Kasumi-1 (cell line): Measurements from ENCODE around the gene PEPD.

Experiments
- DNase-seq, 2 experiments: peaks; one replicate each; lab custom pipeline; 2025; lab: John Stamatoyannopoulos, UW

The PEPD gene

DNA sequence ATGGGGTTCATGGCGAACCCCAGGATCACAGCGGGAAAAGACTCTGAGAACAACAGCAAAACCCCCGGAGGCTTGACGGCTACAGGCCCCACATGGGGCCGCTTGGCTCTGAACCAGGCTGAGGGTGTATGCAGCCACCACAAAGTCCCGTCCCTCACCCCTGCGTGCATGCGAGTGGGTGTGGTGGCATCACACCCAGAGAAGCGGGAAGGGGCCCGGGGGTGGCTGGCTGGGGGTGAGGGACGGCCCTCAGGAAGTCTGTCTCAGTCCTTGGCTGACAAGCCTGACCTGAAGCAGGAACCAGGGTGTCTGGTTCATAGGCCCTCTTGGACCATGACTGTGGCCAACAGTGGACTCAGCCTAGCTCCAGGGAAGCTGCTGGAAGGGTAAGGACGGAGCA, 113.9 kb downstream of the PEPD start:
- DNase-seq, result no peak

DNA sequence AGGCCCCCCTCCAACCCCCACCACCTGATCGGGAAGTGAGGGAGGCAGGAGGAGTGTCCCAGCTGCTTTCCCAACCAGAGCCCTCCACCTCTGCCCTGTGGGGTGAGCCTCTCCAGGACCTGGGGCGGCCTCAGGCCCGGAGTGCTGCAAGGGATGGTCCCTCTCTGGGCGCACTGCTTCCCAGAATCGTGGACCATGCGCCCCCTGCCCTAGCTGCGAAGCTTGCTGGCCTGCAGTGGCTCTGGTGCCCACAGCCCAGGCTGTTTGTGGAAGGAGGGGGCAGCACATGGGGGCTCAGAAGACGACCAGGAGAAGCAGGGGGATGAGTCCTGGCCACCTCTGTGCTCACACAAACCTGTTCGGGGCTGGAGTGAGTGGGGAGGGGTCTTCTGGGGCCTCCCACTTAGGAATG, 114.4 kb downstream of the PEPD start:
- no peak for DNase-seq

DNA sequence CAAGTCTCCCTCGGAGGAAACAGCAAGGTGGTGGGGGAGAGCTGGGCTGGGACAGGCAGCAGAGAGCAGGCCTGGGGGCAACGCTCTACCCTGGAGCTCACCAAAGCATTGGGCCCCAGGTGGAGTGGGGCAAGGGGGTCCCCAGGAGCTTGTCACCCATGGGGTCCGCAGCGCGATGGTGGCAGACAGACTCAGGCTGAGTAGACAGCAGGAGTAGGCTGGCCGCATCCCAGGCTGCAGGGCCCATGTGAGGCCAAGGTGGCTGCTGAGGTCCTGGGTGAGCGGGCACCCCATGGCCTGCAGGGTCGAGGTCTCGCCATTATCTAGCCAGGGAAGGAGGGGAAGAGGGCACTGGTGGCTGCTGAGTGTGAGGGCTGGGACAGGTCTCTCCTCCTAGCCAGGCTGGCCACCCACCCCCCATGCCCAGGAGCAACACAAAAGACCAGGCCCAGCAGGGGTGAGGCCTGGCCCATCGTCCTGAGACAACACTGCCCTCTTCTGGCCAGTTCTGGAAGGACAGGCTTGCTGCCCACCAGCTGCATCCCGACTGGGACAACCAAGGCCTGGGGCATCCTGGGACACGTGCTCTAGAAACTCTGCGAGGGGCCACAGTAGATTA, 115.0 kb downstream of the PEPD start:
- peak; percentile 44 to 54 for DNase-seq

DNA sequence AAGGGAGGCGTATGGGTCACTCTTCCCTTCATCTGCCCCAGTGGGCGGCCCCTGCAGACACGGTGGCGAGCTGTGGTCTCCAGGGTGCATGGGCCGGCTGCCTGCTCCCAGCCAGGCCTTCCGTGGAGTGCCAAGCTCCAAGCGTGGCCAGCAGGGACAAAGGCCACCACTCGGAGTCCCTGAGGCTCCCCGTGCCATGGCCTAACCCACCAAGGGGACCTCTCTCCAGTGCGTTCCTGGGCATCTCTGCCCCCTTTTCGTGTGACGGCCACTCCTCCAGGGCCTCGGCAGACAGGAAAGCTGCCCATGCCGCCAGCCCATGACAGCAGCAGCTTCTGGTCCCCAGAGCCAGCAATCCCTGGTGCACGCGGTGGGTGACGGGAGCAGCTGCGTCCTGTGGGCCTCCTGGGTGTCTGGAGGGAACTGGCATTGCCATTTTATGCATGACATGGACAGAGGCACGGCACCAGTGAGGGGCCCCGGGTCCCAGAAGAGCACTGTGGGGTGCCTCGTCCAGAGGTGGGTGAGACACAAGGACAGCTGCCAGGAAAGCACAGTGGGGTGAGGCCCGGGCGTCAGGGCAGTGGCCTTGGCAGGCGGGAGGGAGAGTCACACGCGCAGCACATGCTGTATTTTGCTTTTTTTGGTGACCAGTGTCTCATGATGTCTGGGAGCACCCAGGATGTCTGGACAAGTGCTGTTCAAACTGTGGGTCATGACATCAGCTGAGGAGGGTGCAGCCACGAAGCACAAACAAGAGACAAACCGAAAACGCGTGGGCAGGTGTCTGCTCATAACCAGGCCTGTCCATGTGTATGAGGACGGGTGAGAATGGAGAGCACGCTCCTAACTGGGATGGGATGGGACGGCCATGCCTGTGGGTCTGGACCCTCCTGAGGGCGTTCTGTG, 115.8 kb downstream of the PEPD start:
- DNase-seq, result no peak

DNA sequence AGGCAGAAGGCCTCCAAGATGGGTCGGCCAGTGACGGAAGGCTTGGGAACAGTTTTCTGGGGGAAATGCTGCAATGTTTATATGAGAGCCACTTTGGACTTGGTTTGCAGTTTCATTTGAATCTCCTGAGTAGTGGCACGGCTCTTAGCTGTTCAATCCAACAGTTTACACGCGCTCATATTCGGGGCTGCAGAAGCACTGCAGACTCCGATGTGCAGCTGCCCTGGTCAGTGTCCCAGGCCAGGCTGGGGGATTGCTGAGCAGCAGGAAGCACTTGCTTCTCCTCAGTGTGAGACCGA, 116.4 kb downstream of the PEPD start:
- DNase-seq, result no peak

DNA sequence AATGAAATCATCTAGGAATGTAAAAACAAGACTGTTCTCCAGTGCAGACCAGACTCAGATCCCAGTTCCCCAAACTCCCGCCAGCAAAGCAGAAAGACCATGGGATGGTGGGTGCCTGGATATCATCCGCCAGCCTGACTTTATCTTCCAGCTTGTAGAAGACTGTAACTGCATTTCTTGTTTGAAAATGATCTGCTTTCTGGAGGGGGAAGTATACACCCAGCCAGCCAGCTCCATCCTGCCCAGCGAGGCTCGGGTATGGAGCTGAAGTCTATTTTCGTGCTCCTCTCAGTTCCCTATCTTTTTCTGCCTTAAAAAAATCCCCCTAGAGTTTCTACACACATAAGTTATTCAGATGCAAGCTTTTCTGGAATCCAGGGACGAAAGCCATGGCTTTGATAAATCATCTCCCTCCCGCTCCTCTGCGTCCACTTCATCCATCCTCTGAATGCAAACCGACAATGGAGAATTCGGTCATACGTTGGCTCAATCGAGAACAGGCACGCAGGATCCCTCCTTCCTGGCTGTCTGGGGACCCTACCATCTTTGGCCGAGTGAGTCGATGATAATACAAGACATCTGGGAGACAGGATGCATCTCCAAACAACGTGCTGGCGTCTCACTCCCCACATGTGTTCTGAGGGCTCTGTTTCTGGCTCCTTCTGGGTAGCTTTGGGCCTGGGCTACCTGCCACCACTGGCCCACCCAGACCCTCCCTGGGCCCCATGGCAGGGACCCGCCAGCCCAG, 116.9 kb downstream of the PEPD start:
- no peak for DNase-seq

DNA sequence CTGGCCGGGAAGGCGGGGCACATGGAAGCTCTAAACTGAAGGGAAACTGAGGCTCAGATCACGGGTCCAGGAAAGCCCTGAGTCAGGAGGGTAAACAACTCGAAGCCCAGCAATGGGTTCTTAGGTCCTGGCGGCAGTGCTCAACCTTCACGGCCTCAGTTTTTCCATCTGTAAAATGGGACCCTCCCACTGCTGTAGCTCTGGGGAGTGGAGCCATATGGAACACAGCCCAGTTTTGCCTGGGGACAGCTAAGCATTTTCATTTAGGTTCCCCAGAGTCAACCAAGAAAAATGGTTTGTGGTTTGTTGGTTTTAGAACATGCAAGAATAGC, 117.7 kb downstream of the PEPD start:
- DNase-seq, result no peak

DNA sequence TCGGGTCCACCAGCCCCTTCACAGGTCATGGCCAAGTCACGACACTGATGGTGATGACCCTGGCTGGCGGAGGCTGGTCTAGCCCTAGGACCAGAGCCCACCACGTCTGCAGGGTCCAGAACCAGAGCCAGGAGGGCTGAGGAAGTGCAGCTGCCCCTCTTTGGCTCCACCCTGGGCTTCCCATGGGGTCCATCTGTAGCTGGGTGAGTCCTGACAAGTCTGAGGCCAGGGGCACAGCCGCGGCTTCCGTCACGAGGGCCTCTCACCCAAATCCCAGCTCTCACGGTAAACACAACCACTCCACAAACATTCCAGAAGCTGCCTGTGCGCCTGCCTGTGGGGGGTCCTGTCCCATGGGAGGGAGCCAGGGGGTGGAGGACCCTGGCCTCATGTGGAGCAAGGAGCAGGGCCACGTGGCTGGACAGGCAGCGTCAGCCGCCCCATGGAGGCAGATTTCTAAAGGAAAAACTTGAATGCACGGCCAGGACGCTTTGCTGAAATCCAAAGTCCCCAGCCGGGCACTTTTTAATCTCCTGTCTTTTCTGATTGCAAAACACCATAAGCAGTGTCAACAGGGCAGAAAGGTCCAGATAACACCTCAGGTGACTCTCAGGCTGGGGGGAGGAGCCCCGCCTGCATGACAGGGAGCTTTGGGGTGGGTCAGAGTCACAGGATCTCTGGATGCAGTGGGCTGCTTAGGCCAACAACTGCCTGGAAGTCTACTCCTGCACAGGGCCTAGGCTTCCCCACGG, 118.2 kb downstream of the PEPD start:
- no peak for DNase-seq

DNA sequence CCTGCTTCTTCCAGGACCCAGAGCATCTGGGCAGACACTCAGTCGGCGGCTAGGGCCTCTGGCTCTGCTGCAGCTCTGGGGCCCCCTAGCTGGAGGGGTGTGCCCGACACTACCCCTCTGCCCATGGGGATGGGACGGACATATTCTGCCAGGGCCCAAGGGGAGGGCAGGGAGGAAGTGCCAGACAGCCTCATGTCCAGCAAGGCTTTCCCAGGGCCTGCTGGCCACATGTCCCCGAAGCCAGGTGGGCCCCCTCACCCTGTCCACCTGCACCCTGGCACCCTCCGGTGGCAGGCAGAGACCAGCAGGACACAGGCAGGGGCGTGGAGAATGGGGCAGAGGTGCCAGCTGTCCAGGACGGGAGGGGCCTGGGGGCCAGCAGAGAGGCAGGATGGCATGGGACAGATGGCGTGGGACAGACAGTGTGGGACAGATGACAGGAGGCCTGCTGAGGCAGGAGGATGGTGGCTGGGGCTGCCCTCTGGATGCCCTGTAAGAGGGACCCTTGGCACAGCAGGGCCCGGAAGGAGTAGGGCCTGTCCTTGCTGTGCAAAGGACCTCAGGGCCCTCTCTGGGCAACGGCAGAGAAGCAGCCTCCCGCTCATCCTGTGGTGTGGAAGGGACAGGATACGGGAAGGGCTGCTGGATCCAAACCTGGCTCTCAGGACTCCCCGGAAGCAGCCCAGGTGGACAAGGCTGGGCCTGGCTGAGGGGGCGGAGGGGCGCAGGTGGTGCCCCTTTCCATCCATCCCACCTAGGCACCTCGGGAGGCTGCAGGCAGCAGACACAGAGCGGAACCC, 119.0 kb downstream of the PEPD start:
- DNase-seq, result no peak

DNA sequence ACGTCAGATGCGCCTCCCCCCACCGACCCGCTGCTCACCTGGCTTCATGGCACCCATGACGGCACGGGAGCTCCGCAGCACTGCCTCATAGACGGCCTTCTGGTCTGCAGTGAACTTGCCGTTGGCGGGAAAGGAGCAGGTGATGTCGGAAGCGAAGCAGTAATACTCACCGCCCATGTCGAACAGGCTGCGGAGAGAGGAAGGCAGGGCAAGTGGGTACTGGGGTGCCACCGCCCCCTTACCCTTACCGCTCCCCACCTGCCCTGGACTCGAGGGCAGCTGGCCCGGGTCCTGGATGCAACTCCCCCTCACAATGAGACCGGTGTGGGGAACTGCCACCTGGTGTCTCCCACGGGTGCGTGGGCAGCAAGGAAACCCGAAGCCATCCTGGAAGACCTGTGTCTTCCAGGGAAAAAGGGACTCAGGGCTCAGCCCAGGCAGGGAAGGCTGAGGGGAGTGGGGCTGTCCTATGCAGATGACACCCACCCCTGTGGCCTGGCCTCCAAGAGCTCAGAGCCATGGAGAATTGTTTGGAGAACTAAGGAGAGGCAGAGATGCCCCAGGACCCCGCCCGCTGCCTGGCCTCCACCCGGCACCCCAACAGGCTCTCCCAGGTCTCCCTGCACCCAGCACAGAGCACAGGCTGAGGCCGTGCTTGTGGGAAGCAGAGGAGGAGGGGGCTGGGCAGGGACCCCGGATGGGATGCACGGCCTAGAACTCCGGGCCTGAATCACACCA, 119.7 kb downstream of the PEPD start:
- no peak for DNase-seq

DNA sequence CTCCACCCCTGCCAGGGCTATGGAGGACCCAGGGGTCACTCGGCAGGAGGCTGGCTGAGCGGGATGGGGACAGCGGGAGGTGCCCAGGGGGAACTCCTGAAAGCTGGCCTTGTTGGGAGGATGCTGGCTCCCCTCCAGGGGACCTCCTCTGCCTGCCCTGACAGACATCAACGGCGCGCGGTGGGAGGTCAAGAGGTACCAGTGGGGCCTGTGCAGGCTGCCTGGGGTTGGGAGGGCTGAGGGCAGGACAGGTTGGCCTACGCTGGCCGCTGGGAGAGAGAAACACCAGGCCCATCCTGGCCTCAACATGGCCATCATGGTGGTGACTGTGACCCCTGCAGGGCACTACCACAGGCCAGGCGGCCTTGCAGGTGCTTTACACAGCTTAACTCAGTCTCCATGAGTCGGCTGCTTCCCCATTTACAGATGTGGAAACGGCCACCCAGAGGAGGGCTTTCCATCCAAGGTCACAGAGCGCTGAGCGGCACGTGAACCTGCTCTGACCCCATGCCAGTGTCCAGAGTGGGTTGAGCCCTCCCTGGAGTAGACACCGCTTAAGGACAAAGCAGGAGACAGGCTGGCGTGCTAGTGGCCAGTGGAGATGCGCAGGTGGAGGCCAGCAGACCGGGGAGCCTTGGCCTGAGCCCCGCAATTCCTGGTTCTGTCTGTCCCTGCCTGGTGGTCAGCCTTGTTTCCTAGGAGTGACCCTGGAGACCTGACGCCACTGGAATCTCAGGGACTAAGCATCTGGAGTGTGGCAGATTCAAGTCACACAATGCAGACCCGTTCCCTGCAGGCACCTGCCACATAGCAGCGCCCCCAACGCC, 120.5 kb downstream of the PEPD start:
- no peak for DNase-seq

DNA sequence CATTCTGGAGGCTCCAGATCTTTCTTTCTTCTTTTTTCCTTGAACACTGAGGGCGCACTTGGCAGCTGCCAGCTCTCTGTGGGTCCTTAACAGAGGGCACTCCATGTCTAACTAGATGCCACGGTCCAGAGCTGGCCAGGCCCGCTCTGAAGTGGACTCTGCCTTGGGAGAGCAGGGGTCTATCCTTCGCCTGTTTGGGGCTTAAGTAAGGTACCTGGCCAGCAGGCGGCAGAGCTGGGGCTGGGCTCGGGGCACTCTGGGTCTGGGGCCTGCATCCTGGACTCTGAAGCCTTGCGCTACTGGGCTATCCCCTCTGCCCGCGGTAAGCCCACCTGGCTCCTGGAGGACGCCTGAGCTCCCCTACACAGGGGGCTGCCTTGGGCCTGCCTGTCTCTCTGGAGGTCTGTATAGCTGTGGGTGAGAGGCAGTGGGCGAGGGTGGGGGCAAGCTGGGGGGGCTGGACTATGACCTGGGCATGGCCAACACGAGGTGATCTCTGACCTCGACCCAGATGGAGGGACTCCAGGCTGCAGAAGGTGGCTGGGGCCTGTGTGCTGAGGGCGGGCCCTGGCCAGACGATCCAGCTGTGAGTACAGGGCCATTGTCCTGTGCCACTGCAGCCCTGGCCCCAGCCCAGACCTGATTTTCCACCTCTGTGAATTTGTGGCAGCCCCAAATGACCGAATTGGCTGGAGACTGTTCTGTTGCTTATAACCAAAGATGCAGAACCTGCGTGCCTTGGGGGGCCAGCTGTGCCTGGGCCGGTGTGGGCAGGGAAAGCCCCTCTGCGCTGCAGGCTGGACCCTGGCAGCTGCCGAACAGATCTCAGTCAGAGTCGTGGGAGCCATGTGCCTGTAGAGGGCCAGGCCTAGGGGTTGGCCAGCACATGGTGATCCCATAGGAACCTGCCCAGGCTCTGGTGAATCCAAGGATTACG, 121.6 kb downstream of the PEPD start:
- DNase-seq, result no peak

DNA sequence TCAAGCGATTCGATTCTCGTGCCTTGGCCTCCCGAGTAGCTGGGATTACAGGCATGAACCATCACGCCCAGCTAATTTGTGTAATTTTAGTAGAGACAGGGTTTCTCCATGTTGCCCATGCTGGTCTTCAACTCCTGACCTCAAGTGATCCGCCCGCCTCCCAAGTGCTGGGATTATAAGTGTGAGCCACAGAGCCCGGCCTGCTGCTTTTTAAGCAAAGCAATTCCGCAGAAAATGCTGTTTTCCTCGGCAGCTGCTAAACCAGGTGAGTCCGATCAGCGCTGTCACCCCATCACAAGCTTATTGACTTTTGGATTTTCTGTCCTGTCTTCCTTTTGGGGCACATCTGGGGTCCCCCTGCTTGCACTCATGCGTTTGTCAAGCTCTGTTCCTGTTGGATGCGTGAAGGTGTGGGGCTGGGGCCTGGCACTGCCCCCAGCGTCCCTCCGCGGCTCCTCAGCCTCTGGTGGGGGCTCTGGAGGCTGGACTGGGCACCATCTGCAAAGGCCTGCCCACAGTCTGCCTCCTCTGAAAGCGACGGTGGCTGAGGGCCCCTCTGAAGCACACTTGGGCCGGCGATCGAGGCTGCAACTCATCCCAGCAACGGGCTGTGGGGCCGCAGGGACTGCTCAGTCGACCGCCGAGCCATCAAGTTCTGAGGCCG, 122.4 kb downstream of the PEPD start:
- no peak for DNase-seq

DNA sequence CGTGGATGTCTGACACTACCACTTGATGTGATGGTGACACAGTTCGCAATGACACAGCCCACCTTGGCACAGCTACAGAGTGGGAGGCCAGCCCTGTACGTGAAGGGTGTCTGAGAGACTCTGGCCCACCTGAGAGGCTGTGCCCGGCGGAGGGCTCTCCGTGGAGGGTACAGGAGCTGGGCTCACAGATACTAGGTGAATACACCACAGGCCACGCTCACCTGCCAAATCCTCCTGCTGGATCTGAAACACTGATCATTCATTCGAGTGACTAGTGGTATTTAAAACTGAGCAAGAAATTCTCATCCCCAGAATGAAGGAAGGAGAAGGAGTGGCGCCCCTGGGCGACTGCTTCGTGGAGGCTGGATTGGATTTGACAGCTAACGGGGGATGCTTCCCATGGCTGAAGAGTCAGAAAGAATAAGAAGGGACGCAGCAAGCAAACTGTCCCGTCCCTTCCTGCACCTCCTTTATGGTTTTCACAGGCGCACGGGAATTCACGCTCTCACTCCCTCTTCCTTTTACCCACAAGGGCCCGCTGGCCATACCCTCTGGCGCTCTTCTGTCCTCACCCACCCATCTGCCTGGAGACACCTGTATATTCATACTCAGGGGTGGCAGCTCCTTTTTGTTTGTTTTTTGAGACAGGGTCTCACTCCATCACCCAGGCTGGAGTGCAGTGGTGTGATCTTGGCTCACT, 123.1 kb downstream of the PEPD start:
- no peak for DNase-seq

DNA sequence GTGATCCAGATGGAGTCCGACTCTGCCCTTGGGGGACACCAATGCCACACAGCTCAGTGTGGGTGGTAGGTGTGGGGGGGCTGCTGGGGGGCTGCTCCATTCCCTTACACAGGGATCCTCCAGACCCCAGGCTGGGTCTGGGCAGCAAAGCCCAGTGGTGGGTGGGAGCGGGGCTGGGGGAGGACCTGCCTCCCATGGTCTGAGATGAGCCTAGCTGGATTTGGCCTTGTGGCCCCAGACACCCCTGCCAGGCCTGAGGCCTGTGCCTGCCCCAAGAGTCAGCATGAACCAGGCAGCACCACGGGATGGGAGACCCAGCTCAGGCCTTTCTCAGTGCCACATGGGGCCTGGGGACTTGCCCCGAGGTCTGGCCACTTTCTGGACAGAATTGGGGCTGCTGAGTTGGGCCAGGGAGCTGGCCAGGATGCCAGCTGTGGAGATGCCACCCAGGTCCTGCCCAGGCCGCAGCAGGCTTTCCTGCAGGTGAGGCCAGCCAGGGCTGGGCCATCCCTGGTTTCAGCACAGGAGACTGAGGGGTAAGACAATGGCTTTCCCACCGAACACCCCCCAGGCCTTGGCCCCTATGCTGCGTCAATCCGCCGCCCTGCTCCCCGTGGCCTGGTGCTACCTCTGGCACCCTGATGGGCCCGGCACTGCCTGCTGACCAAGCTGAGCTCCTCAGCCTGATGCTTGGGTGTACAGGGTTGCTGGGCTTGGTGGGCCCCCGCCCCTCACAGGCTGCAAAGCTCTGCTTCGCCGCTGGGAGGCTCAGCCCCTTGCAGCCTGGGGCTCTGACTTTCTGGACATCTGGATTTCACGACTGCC, 123.8 kb downstream of the PEPD start:
- DNase-seq, result no peak

DNA sequence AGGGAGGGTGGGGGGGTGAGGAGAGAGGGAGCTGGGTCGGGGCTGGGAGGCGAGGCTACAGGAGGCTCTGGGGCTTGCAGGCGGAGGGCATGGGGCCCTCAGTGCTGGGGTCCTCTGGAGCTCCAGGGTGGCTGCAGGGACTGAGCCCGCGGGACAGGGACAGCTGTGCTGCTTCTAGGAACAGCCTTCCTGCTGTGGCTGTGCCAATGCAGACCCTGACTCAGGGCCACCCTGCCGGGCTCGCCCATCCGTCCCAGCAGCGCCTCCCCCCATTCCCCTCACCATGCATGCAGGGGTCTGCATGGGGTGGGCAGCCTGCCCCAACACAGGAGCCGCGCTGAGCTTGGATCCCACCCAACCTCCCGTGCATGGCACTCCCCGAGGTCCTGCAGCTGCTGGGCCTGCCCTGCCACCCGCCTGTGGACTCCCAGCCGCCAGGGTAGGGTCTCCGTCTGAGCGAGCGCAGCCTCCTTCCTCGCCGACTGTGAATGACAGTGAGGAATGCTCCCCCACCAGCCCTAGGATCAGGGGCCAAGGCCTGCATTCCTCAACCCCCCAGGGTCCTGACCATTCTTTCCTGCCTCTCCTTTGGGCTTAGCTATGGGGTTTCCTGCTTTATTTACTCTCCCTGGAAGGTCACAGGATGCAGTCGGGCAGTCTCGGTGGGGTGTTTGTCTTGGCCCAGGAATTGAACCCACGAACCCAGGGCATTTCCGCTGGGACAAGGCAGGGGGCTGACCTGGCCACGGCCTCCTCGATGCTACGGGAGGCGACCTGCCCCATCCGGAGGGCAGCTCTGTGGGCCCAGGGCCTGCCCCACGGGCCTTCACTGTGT, 124.7 kb downstream of the PEPD start:
- DNase-seq, result no peak
